Tracheal epithelial cell (primary cell): ENCODE measurements around the gene HSPH1. TPM values are rescaled to one million over a fixed set of nuclear protein-coding genes. Genes with fewer than 3 reads are reported as not detected.

ENCODE experiments used
- total RNA-seq: library from RNA; depleted of rRNA; stranded (reverse); fragments of >200 nt; gene quantifications from 2 replicates; pipeline ENCODE4 v1.2.1, GENCODE V29; 2014

The HSPH1 gene
- total RNA-seq: 32.4 and 41.0 TPM in 2 replicates

DNA sequence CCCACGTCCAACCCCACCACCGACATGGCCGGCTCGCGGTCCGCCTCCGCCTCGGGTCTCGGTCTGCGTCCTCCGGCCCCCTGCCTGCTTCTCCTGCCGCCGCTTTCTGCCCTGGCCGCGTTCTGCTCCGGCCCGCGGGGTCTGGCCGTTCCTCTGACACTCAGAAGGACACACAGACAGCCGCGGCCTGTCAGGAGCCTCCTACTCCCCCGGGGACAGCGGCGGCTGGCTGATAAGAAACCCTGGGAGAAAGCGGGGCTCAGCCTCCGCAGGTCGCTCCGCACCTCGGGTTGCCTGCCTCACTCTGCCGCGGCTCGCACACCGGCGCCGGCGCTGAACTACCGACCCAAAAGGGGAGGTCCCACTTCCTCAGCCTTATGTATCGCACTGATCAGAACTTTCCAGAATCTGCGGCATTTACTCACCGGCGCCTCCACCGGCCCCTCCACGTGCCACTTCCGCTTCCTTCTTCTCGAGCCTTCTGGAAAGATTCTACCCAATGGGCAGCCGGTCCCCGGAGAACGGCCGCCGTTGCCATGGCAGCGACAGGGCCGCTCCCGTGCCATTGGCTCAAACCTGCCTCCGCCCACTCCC, at the start of gene HSPH1:
TSS of gene HSPH1 (minus strand) at position 348 of the 594 bp plus-strand sequence. CDS start at position 26, 322 bp downstream.

DNA sequence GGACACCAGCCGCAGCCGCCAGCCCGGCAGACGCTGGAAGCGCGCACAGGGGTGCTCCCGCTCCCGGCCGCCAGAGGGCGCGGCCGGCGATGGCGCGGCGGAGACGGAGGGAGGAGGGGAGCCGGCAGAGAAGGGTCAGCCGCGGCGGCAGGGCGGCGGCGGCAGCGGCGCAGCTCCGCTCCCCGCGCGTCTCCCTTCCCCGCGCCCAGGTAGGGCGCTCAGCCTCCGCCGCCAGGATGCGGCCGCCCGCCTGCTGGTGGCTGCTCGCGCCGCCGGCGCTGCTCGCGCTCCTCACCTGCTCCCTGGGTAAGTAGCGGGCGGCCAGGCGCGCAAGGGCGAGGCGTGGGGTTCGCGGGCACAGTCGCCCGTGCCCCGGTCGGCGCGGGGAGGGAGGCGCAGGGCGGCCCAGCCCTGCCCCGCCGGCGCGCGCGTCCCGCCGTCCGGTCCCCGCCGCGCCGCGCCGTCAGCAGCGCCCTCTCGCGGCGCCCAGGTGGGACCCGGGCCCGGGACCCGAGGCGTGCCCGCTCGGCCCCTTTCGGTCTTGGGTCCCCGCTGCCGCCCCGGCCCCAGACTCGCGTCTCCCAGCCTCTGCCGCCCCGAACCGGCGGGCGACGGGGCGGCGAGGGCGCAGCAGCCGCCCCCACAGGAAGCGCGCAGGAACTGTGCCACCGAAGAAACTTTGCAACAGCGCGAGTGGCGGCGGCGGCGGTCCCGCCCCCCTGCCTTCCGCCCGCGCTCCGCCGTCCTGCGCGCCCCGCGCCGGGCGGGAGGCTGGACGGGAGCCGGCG, 38.3 kb upstream of the HSPH1 start, which contains the start of gene B3GLCT:
TSS of gene B3GLCT (plus strand) at position 127 of the 788 bp plus-strand sequence. CDS start at position 237, 110 bp downstream.

Other genes starting within 250 kb of the HSPH1 start
- not detected in 2 replicates for gene TEX26, start 229.2 kb downstream of the HSPH1 start, total RNA-seq
- 4.7 and 5.3 TPM in 2 replicates for gene B3GLCT, start 38.1 kb upstream of the HSPH1 start, total RNA-seq